GM12875 (cell line): ENCODE results near the gene SLC2A9.

Source experiments
- H3K4me3 ChIP-seq: one replicate; pipeline ENCODE4 v1.5.1; 2011; ENCODE audit warnings: low read depth, low read length, control low read depth
- TF ChIP-seq, protein P1 (sequence below): IDR thresholded peaks from 2 replicates; pipeline ENCODE4 v1.5.1; 2011; ENCODE audit warnings: low read depth, mild to moderate bottlenecking, control low read depth, inconsistent platforms, low read length, moderate library complexity, borderline replicate concordance; ENCODE audit not compliant: insufficient read depth

Gene SLC2A9

DNA sequence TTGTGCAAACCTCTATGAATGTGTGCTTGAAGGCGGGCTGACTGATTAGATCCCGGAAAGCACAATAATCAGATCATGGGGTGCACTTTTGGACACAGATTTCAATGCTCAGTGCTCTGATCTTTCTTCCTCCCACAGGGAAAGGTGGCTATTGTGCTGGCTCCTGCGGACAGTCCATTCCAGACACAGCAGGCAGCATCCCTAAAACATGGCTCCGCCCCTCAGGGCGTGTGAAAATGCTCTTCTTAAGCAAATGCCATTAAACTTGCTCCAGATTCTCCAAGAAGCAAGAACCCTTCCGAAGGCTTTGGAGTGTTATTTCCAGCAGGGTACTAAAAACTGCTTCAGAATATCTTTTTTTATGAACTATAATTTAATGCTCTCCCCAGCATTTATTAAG lies 100.0 kb downstream of the SLC2A9 start:
- TF ChIP-seq, protein P1, sequence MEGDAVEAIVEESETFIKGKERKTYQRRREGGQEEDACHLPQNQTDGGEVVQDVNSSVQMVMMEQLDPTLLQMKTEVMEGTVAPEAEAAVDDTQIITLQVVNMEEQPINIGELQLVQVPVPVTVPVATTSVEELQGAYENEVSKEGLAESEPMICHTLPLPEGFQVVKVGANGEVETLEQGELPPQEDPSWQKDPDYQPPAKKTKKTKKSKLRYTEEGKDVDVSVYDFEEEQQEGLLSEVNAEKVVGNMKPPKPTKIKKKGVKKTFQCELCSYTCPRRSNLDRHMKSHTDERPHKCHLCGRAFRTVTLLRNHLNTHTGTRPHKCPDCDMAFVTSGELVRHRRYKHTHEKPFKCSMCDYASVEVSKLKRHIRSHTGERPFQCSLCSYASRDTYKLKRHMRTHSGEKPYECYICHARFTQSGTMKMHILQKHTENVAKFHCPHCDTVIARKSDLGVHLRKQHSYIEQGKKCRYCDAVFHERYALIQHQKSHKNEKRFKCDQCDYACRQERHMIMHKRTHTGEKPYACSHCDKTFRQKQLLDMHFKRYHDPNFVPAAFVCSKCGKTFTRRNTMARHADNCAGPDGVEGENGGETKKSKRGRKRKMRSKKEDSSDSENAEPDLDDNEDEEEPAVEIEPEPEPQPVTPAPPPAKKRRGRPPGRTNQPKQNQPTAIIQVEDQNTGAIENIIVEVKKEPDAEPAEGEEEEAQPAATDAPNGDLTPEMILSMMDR = no peak
- H3K4me3 ChIP-seq = no peak overlapping the region

DNA sequence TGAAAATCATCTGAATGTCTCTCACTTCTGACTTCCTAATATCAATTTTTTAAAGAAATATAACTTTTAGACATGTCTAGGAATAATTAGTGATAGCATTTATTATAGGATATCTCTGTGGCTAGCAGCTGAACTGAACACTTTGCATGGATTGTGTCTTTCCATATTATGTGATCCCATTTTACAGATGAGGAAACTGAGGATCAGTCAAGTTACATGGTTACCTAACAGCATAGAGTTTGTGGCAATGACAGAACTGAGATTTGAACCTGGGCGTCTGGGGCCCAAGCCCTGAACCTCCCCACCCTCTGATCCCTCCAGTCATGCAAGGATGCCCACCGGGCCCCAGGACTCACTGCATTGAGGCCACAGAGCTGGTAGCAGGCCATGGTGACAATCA lies 101.3 kb downstream of the SLC2A9 start:
- H3K4me3 ChIP-seq = no peak overlapping the region
- TF ChIP-seq, protein P1 = no peak

DNA sequence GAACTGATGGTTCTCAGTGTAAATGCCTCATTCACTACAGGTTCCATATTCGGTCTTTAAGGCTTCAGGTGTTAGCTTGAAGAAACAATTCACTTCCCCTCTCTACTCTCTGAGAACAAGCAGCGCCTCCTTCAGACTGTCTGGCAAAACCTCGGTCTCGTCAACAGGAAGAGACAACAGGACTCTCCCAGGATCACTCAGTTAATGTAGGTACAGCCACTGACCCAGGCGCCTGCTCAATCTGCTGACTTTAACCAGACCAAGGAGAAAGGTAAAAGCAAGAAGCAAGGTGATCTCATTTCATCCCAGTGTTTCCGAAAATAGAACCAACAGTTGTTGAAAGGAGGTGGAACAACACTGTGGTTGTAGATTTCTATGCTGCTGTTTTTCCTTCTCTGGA lies 102.2 kb downstream of the SLC2A9 start:
- TF ChIP-seq, protein P1 = no peak
- no peak overlapping the region for H3K4me3 ChIP-seq

DNA sequence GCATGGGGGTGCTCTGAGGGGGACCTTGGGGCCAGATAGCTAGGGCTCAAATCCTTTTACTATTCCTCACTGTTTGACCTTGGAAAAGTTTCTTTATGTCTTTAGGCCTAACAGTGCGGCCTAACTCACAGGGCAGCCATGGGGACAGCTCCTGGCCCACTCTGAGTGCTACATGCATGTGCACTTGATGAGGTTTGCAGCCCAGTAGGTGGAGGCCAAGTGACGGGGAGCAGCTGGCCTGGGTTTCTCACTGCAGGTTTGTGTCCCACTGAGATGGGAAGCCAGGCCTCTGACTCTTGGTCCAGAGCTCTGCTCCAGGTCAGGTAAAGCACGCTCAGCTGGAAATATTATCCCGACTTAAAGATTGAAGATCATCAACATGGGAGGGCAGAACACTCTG lies 102.8 kb downstream of the SLC2A9 start:
- TF ChIP-seq, protein P1 = no peak
- H3K4me3 ChIP-seq = no peak overlapping the region

DNA sequence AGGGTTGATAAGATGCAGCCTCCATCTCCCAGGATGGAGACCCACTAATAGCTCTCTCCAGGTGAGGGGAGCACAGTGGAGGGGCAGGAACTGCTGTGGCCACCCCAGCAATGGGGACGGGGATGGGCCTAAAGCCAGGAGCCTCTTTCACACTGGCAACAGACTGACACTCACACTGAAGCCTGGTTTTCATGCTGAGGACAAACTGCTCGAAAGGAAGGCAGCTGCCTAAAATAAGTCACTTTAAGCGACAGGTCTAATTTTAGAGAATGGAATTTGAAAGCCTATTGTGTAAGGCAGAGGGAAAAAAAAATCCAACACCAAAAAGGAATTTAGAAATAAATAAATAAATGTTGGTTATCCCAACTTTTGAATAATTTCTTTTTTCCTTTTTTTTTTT lies 104.4 kb downstream of the SLC2A9 start:
- no peak overlapping the region for H3K4me3 ChIP-seq
- TF ChIP-seq, protein P1 = no peak

DNA sequence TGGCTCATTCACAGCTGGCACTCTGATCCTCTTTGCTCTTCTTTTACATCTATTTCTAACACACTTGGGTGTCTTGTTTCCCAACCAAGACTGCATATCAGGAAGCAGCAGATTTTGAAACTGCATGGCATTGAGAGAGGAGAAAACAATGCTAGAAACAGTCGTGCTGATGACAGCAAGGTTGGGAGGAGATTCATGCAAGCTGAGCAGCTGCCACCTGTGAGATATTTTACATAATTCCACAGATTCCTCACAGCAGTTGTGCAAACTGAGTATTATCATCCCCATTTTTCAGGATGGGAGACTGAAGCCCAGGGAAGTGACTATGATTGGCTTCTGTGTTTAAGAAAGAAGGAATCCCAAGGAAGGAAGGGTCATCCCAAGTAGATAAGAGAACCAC lies 105.0 kb downstream of the SLC2A9 start:
- no peak overlapping the region for H3K4me3 ChIP-seq
- TF ChIP-seq, protein P1 = no peak

DNA sequence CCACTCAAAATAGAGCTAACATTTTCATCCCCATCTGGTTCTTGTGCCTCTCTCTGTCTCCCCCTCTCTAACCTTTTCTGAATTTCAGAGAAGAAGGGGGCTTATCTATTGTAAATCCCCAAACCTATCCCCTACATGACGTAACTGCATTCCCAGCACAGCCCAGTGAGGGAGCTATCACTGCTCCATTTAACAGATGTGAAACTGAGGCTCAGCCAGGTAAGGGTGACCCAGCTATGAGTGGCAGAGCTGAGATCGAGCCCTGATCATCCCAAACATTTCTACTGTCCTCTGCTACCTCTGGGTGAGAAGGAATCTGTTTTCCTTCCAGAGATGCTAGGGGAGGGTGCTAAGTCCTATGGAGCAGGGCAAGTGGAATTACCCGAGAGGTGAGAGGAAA lies 107.5 kb downstream of the SLC2A9 start:
- H3K4me3 ChIP-seq = no peak overlapping the region
- TF ChIP-seq, protein P1 = 0 out of 2 replicates have a peak, but pooled peaks have one; percentile 2
